SK-N-SH treated with all-trans-retinoic acid at 6 μM for 48 hours (cell line): ENCODE results near the gene SIN3A.

Experiments
- ATAC-seq: fragments of 200-7000 bp; cut with Tn5 transposase; 3 replicates; pipeline ENCODE4 v1.9.1; 2020; ENCODE audit warnings: mild to moderate bottlenecking, moderate library complexity
- ARNTL ChIP-seq: fragments of 450-650 bp; formaldehyde crosslinking; IDR thresholded peaks from 2 replicates; pipeline ENCODE4 v1.5.0; 2020; ENCODE audit warnings: low read depth, mild to moderate bottlenecking, moderate library complexity, borderline replicate concordance
- BACH2 ChIP-seq: fragments of 250-450 bp; sonication (Bioruptor Pico); IDR thresholded peaks from 2 replicates; pipeline ENCODE4 v1.9.0; 2021; ENCODE audit warnings: mild to moderate bottlenecking, borderline replicate concordance
- CREB5 ChIP-seq: fragments of 250-450 bp; sonication (Bioruptor Pico); IDR thresholded peaks from 2 replicates; pipeline ENCODE4 v1.5.1; 2020; ENCODE audit warnings: low read depth, mild to moderate bottlenecking, moderate library complexity
- CSRNP3 ChIP-seq: fragments of 250-450 bp; sonication (Bioruptor Pico); IDR thresholded peaks from 2 replicates; pipeline ENCODE4 v1.5.1; 2021; ENCODE audit warnings: mild to moderate bottlenecking, moderate library complexity
- ESRRG ChIP-seq: fragments of 250-450 bp; sonication (Bioruptor Pico); IDR thresholded peaks from 2 replicates; pipeline ENCODE4 v1.6.1; 2021; ENCODE audit warnings: mild to moderate bottlenecking
- GLIS3 ChIP-seq: fragments of 250-450 bp; sonication (Bioruptor Pico); IDR thresholded peaks from 2 replicates; pipeline ENCODE4 v1.5.0; 2020; ENCODE audit warnings: mild to moderate bottlenecking, moderate library complexity
- ISL1 ChIP-seq: fragments of 250-450 bp; sonication (Bioruptor Pico); IDR thresholded peaks from 2 replicates; pipeline ENCODE4 v2.1.2; 2022; ENCODE audit warnings: mild to moderate bottlenecking, moderate library complexity
- OSR1 ChIP-seq: fragments of 250-450 bp; sonication (Bioruptor Pico); IDR thresholded peaks from 2 replicates; pipeline ENCODE4 v1.8.0; 2022; ENCODE audit warnings: moderate library complexity, mild to moderate bottlenecking, inconsistent platforms
- PATZ1 ChIP-seq: fragments of 250-450 bp; sonication (Bioruptor Pico); IDR thresholded peaks from 2 replicates; pipeline ENCODE4 v1.8.0; 2020; ENCODE audit warnings: mild to moderate bottlenecking, moderate library complexity, borderline replicate concordance
- PPARA ChIP-seq: fragments of 250-450 bp; sonication (Bioruptor Pico); IDR thresholded peaks from 2 replicates; pipeline ENCODE4 v1.5.0; 2020; ENCODE audit warnings: mild to moderate bottlenecking, borderline replicate concordance
- RARB ChIP-seq: fragments of 250-450 bp; sonication (Bioruptor Pico); IDR thresholded peaks from 2 replicates; pipeline ENCODE4 v1.8.0; 2021; ENCODE audit warnings: mild to moderate bottlenecking, moderate library complexity
- SNAI2 ChIP-seq: fragments of 250-450 bp; sonication (Bioruptor Pico); IDR thresholded peaks from 2 replicates; pipeline ENCODE4 v1.5.0; 2020; ENCODE audit warnings: mild to moderate bottlenecking, moderate library complexity
- TCF4 ChIP-seq: fragments of 250-450 bp; sonication (Bioruptor Pico); IDR thresholded peaks from 2 replicates; pipeline ENCODE4 v1.8.0; 2021; ENCODE audit warnings: mild to moderate bottlenecking, moderate library complexity, borderline replicate concordance
- TOX ChIP-seq: fragments of 250-450 bp; sonication (Bioruptor Pico); IDR thresholded peaks from 2 replicates; pipeline ENCODE4 v1.8.0; 2021; ENCODE audit warnings: mild to moderate bottlenecking, moderate library complexity, borderline replicate concordance
- ZFP3 ChIP-seq: fragments of 250-450 bp; sonication (Bioruptor Pico); IDR thresholded peaks from 2 replicates; pipeline ENCODE4 v1.5.0; 2020; ENCODE audit warnings: mild to moderate bottlenecking, moderate library complexity
- ZNF565 ChIP-seq: fragments of 450-650 bp; formaldehyde crosslinking; conservative IDR thresholded peaks from 2 replicates; pipeline ENCODE4 v1.5.0; 2020; ENCODE audit warnings: low read depth, mild to moderate bottlenecking, moderate library complexity
- ZNF70 ChIP-seq: fragments of 450-650 bp; formaldehyde crosslinking; IDR thresholded peaks from 2 replicates; pipeline ENCODE4 v1.5.0; 2020; ENCODE audit warnings: mild to moderate bottlenecking, moderate library complexity
- ZNF8 ChIP-seq: fragments of 450-650 bp; formaldehyde crosslinking; IDR thresholded peaks from 2 replicates; pipeline ENCODE4 v1.5.0; 2020; ENCODE audit warnings: mild to moderate bottlenecking, moderate library complexity
- TF ChIP-seq, protein P1 (sequence below): fragments of 250-450 bp; sonication (Bioruptor Pico); IDR thresholded peaks from 2 replicates; pipeline ENCODE4 v1.8.0; 2021; ENCODE audit warnings: low read depth, mild to moderate bottlenecking, moderate library complexity, borderline replicate concordance

SIN3A gene

GRCh38 chr15:75468913-75469598 lies 17.6 kb upstream of the SIN3A start:
- TF ChIP-seq PATZ1 (CRISPR knock-in tag) = no peak
- TF ChIP-seq TCF4 (CRISPR knock-in tag) = no peak
- no peak for TF ChIP-seq ZNF565 (CRISPR knock-in tag)
- no peak for TF ChIP-seq SNAI2 (CRISPR knock-in tag)
- no peak for TF ChIP-seq ZNF70 (CRISPR knock-in tag)
- no peak for TF ChIP-seq CREB5 (CRISPR knock-in tag)
- no peak for TF ChIP-seq ISL1 (CRISPR knock-in tag)
- no peak for TF ChIP-seq CSRNP3
- TF ChIP-seq, protein P1, sequence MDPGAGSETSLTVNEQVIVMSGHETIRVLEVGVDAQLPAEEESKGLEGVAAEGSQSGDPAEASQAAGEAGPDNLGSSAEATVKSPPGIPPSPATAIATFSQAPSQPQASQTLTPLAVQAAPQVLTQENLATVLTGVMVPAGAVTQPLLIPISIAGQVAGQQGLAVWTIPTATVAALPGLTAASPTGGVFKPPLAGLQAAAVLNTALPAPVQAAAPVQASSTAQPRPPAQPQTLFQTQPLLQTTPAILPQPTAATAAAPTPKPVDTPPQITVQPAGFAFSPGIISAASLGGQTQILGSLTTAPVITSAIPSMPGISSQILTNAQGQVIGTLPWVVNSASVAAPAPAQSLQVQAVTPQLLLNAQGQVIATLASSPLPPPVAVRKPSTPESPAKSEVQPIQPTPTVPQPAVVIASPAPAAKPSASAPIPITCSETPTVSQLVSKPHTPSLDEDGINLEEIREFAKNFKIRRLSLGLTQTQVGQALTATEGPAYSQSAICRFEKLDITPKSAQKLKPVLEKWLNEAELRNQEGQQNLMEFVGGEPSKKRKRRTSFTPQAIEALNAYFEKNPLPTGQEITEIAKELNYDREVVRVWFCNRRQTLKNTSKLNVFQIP (CRISPR knock-in tag) = no peak
- no peak for ATAC-seq

DNA sequence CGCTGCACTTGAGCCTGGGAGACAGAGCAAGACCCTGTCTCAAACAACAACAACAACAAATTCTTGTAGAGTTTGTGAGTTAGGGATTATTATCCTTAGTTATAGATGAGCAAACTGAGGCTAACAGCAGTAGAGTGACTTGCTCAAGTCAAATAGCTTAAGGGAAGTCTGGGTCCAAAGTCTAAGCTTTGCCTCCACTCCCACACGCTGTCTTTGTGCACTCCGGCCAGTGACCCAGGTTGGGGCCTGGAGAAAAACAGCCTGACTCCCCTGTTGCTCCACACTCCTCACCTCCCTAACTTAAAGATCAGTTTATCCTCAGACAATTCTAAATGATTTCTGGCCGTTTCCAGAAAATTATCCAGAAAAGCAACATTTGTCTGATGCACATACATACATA lies 9.2 kb upstream of the SIN3A start:
- no peak for ATAC-seq
- TF ChIP-seq CREB5 (CRISPR knock-in tag) (no peak), ZNF8 (CRISPR knock-in tag) (no peak), ZFP3 (CRISPR knock-in tag) (no peak), PPARA (CRISPR knock-in tag) (no peak), BACH2 (no peak), ZNF565 (CRISPR knock-in tag) (no peak), ZNF70 (CRISPR knock-in tag) (no peak), CSRNP3 (no peak), PATZ1 (CRISPR knock-in tag) (no peak), TCF4 (CRISPR knock-in tag) (no peak), ARNTL (no peak), ESRRG (CRISPR knock-in tag) (no peak), ISL1 (CRISPR knock-in tag) (no peak), RARB (CRISPR knock-in tag) (no peak), GLIS3 (CRISPR knock-in tag) (no peak), TOX (CRISPR knock-in tag) (no peak), SNAI2 (CRISPR knock-in tag) (no peak), OSR1 (CRISPR knock-in tag) (no peak)
- TF ChIP-seq, protein P1 (CRISPR knock-in tag) = no peak
